Upper lobe of right lung (tissue), 1 donor: ENCODE data around the gene PIP5KL1. TPM values are rescaled to one million over a fixed set of nuclear protein-coding genes. Genes with fewer than 3 reads are reported as not detected.

Experiments used
- ATAC-seq: fragments of 200-7000 bp; cut with Tn5 transposase; one replicate; pipeline ENCODE4 v1.9.1; 2020; ENCODE audit warnings: mild to moderate bottlenecking, moderate library complexity
- DNase-seq: peaks from one replicate; pipeline ENCODE4 v3.0.0-alpha.2; 2020
- H3K27ac ChIP-seq: fragments of 200-600 bp; one replicate; pipeline ENCODE4 v1.8.0; 2022
- H3K27me3 ChIP-seq: fragments of 200-600 bp; one replicate; pipeline ENCODE4 v1.8.0; 2022; ENCODE audit warnings: mild to moderate bottlenecking
- H3K36me3 ChIP-seq: fragments of 200-600 bp; one replicate; pipeline ENCODE4 v1.8.0; 2022
- H3K4me1 ChIP-seq: fragments of 200-600 bp; one replicate; pipeline ENCODE4 v1.8.0; 2022
- H3K4me3 ChIP-seq: fragments of 200-600 bp; one replicate; pipeline ENCODE4 v1.8.0; 2022; ENCODE audit warnings: mild to moderate bottlenecking
- H3K9me3 ChIP-seq: fragments of 200-600 bp; one replicate; pipeline ENCODE4 v1.8.0; 2022
- intact Hi-C: fragments of 100-400 bp; cut with DNase I; formaldehyde crosslinking; loops from one replicate; pipeline ENCODE4 v1.11.0; 2022
- total RNA-seq: library from RNA; stranded (reverse); fragmentation: NEBNext Ultra II Directional; extraction: Animal tissue kit (Norgen Biotek cat#: 25700); gene quantifications from one replicate; pipeline ENCODE4 v1.2.1, GENCODE V29; 2021
- TF ChIP-seq, protein P1 (sequence below): fragments of 200-600 bp; IDR thresholded peaks from one replicate; pipeline ENCODE4 v1.8.0; 2022; ENCODE audit warnings: antibody characterized with exemption
- donor health status: DM: no; HTN: yes; CAD: no; lungs with severe emphysema.

The PIP5KL1 gene
- total RNA-seq, 1 donor from 2014 or later = 3.5 TPM

DNA sequence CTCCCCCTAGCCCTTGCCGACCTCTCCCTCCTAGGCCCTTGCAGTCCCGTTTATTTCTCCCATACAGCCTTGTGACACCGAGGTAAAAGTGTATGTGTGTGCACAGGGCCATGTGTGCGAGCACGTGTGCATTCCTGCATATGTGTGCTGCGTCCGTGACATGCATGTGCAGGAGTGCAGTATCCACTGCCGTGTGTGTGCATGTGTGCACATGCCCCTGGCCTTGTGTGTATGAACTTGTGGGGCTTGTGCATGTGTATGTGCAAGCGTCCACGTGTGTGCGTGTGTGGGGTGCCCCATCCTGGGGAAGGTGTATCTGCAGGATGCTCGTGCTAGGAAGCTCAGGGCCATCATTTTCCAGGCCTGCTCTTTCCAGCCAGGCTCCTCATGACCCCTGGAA is 59.7 kb downstream of the PIP5KL1 start:
- Histone ChIP-seq H3K4me3 (no peak overlapping the region), H3K27ac (no peak overlapping the region), H3K27me3 (no peaks in the 10 kb centered on the region), H3K36me3 (peaks cover 45% of the 10 kb centered on the region), H3K4me1 (peaks cover 34% of the 10 kb centered on the region), H3K9me3 (no peaks in the 10 kb centered on the region)
- ATAC-seq = no peak
- intact Hi-C loops = no loop called here
- TF ChIP-seq, protein P1, sequence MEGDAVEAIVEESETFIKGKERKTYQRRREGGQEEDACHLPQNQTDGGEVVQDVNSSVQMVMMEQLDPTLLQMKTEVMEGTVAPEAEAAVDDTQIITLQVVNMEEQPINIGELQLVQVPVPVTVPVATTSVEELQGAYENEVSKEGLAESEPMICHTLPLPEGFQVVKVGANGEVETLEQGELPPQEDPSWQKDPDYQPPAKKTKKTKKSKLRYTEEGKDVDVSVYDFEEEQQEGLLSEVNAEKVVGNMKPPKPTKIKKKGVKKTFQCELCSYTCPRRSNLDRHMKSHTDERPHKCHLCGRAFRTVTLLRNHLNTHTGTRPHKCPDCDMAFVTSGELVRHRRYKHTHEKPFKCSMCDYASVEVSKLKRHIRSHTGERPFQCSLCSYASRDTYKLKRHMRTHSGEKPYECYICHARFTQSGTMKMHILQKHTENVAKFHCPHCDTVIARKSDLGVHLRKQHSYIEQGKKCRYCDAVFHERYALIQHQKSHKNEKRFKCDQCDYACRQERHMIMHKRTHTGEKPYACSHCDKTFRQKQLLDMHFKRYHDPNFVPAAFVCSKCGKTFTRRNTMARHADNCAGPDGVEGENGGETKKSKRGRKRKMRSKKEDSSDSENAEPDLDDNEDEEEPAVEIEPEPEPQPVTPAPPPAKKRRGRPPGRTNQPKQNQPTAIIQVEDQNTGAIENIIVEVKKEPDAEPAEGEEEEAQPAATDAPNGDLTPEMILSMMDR = no peak
- no peak for DNase-seq

Other genes starting within 250 kb of the PIP5KL1 start
- gene CFAP157, start 223.8 kb downstream of the PIP5KL1 start, total RNA-seq = 0.29 TPM
- gene PTRH1, start 215.1 kb downstream of the PIP5KL1 start, total RNA-seq = 8.0 TPM
- 0.41 TPM for gene TTC16, start 214.7 kb downstream of the PIP5KL1 start, total RNA-seq
- 17.3 TPM for gene TOR2A, start 195.5 kb downstream of the PIP5KL1 start, total RNA-seq
- 85.3 TPM for gene SH2D3C, start 152.1 kb downstream of the PIP5KL1 start, total RNA-seq
- gene CDK9, start 144.7 kb downstream of the PIP5KL1 start, total RNA-seq = 99.1 TPM
- 68.9 TPM for gene FPGS, start 127.9 kb downstream of the PIP5KL1 start, total RNA-seq
- 322 TPM for gene ENG, start 76.1 kb downstream of the PIP5KL1 start, total RNA-seq
- gene AK1, start 53.1 kb downstream of the PIP5KL1 start, total RNA-seq = 158 TPM
- gene ST6GALNAC6, start 31.2 kb downstream of the PIP5KL1 start, total RNA-seq = 94.7 TPM
- gene ST6GALNAC4, start 13.7 kb downstream of the PIP5KL1 start, total RNA-seq = 58.8 TPM
- gene DPM2, start 7.1 kb upstream of the PIP5KL1 start, total RNA-seq = 37.1 TPM
- gene EEIG1, start 50.2 kb upstream of the PIP5KL1 start, total RNA-seq = 44.7 TPM
- gene NAIF1, start 136.5 kb upstream of the PIP5KL1 start, total RNA-seq = 11.8 TPM
- 34.7 TPM for gene SLC25A25, start 137.5 kb upstream of the PIP5KL1 start, total RNA-seq
- gene PTGES2, start 197.0 kb upstream of the PIP5KL1 start, total RNA-seq = 35.1 TPM
- gene LCN2, start 218.7 kb upstream of the PIP5KL1 start, total RNA-seq = 14.3 TPM
- gene BBLN, start 229.5 kb upstream of the PIP5KL1 start, total RNA-seq = 39.0 TPM